Measurements from ENCODE around the gene MAP3K9.

- no peak for TF ChIP-seq CSDC2 (CRISPR knock-in tag; IDR thresholded peaks at IDR 0.05)
- no peak for TF ChIP-seq ZFP3 (CRISPR knock-in tag; IDR thresholded peaks at IDR 0.05)
- TF ChIP-seq ARNTL (CRISPR knock-in tag; IDR thresholded peaks at IDR 0.05; ENCODE audit: borderline replicate concordance, low read depth), result no peak
- TF ChIP-seq SNAI2 (CRISPR knock-in tag; IDR thresholded peaks at IDR 0.05), result no peak
- no peak for TF ChIP-seq PPARA (CRISPR knock-in tag; IDR thresholded peaks at IDR 0.05; ENCODE audit: borderline replicate concordance)
- TF ChIP-seq OSR1 (CRISPR knock-in tag; IDR thresholded peaks at IDR 0.05), result no peak
- TF ChIP-seq ESRRG (CRISPR knock-in tag; IDR thresholded peaks at IDR 0.05), result no peak
- TF ChIP-seq ZNF70 (CRISPR knock-in tag; IDR thresholded peaks at IDR 0.05), result no peak
- TF ChIP-seq RARB (CRISPR knock-in tag; IDR thresholded peaks at IDR 0.05), result no peak
Measured at GRCh38 chr14:70822530-70823185, 13.3 kb upstream of the MAP3K9 start.
